Peyer's patch (tissue), 4 donors: ENCODE results near the gene HSPA13. TPM values are rescaled to one million over a fixed set of nuclear protein-coding genes. Genes with fewer than 3 reads are reported as not detected.

Source experiments
- DNase-seq, 3 donors: peaks; one replicate each; pipeline ENCODE4 v3.0.0-alpha.2; 2017 to 2019
- H3K27ac ChIP-seq, 4 donors: fragments of 200-600 bp; sonication (generic); one replicate each; pipeline ENCODE4 v1.5.1; 2016 to 2019
- H3K27me3 ChIP-seq, 2 donors: fragments of 200-600 bp; sonication (generic); one replicate each; pipeline ENCODE4 v1.5.1; 2019
- H3K36me3 ChIP-seq, 3 donors: fragments of 200-600 bp; sonication (generic); one replicate each; pipeline ENCODE4 v1.5.1; 2016 to 2019
- H3K4me1 ChIP-seq, 4 donors: fragments of 200-600 bp; sonication (generic); one replicate each; pipeline ENCODE4 v1.5.1; 2016 to 2019
- H3K4me3 ChIP-seq, 4 donors: fragments of 200-600 bp; sonication (generic); 1 replicate in 3 of 4; 2 replicates in 1 of 4; pipeline ENCODE4 v1.5.1; 2016 to 2019; ENCODE audit warnings: mild to moderate bottlenecking in 1 of 4
- H3K9me3 ChIP-seq, 4 donors: fragments of 200-600 bp; sonication (generic); one replicate each; pipeline ENCODE4 v1.5.1; 2016 to 2019; ENCODE audit warnings: mild to moderate bottlenecking in 1 of 4
- CTCF ChIP-seq, 6 experiments: fragments of 450-650 bp in 4 of 6; fragments of 200-600 bp in 2 of 6; sonication (generic) in 1 of 6; IDR thresholded peaks; one replicate each; pipeline ENCODE4 v1.5.1; 2017 to 2019; ENCODE audit warnings: antibody characterized with exemption in 6 of 6, mild to moderate bottlenecking in 3 of 6, moderate library complexity in 1 of 6
- POLR2A ChIP-seq, 2 donors: fragments of 450-650 bp; IDR thresholded peaks; one replicate each; pipeline ENCODE4 v1.5.1; 2017; ENCODE audit warnings: antibody characterized with exemption in 2 of 2, mild to moderate bottlenecking in 2 of 2, moderate library complexity in 2 of 2
- total RNA-seq, 4 donors: library from RNA; depleted of rRNA; stranded (reverse); fragments of >200 nt; gene quantifications; one replicate each; pipeline ENCODE4 v1.1.0, GENCODE V29; 2016

Gene HSPA13, protein sequence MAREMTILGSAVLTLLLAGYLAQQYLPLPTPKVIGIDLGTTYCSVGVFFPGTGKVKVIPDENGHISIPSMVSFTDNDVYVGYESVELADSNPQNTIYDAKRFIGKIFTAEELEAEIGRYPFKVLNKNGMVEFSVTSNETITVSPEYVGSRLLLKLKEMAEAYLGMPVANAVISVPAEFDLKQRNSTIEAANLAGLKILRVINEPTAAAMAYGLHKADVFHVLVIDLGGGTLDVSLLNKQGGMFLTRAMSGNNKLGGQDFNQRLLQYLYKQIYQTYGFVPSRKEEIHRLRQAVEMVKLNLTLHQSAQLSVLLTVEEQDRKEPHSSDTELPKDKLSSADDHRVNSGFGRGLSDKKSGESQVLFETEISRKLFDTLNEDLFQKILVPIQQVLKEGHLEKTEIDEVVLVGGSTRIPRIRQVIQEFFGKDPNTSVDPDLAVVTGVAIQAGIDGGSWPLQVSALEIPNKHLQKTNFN
- 1 to 10 TPM; 3.7 to 9.1 (median 6.0) TPM for total RNA-seq

DNA sequence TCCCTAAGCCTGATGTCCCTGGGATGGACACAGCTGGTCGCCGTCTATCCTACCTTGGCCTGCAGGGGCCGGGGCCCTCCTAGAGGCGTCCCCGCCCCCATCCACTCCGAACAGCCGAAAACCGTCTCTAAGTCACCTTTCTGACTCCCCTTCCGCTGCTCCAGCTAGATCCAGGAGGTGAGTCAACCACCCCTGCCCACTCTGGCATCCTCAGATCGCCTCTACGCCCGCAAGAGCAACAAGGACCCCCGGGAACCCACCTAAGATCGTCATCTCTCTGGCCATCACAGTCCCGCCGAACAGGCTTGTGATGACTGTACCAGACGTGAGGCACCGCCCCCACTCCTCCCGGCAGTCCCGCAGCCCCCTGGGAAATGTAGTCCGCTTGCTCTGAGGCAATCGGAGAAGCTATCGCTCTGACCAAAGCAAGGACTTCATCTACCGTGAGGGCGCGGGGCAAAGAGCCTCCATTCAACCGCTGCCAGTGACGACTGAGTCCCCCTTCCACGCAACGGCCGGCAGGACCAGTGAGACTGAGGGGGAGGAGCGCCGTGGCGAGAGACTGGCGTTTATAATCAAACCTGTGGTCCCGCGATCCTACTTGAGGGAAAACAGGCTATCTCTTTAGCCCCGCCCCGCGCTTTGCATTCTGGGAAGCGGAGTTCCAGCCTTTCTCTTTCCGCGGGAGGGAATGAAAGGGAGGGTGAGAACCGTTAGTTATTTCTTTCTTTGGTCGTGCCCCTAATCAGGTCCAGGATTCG is at the start of gene HSPA13:
HSPA13 (minus strand) TSS at position 312 of the 761 bp plus-strand sequence; CDS start at position 285, 27 bp downstream.
- H3K27ac ChIP-seq, result peak within 1 kb of the TSS; percentile 81 to 91 (median 87)
- H3K9me3 ChIP-seq, result no peaks in the 10 kb centered on the region
- DNase-seq, result peak; percentile 98 to 100 (median 99)
- no peak for TF ChIP-seq CTCF (IDR thresholded peaks at IDR 0.05)
- peak; percentile 46 to 69 for TF ChIP-seq POLR2A (IDR thresholded peaks at IDR 0.05)
- H3K27me3 ChIP-seq, result no peaks in the 10 kb centered on the region
- H3K4me1 ChIP-seq, result peaks cover 0 to 27% (median 6%) of the 10 kb centered on the region in 4 donors
- H3K4me3 ChIP-seq, result peak within 1 kb of the TSS; percentile 64 to 95 (median 68)
- peaks cover 0 to under 1% (median 0%) of the 10 kb centered on the region in 3 donors for H3K36me3 ChIP-seq

DNA sequence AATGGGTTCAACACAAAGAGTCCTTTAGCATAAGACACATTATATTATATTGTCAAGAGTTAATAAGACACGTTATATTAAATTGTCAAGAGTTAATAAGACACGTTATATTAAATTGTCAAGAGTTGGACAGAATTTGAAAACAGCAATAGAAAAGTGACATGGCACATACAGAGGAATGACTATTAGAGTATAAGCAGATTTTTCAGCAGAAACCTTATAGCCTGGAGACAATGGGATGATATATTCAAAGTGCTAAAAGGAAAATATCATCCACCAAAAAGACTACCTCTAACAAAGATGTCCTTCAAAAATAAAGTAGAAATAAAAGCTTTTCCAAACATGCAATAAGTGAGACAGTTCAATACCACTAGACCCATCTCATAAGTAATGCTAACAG is 36.0 kb upstream of the HSPA13 start:
- DNase-seq, result no peak
- no peaks in the 10 kb centered on the region for H3K4me1 ChIP-seq
- no peak overlapping the region for H3K27ac ChIP-seq
- H3K36me3 ChIP-seq, result no peaks in the 10 kb centered on the region
- H3K4me3 ChIP-seq, result no peak overlapping the region
- H3K9me3 ChIP-seq, result peaks cover 0 to 8% (median 3%) of the 10 kb centered on the region in 4 donors
- H3K27me3 ChIP-seq, result no peaks in the 10 kb centered on the region
- no peak for TF ChIP-seq POLR2A (IDR thresholded peaks at IDR 0.05)
- TF ChIP-seq CTCF (IDR thresholded peaks at IDR 0.05), result no peak

- peaks cover 0 to 8% (median 3%) of the 10 kb centered on the region in 4 donors for H3K9me3 ChIP-seq
- DNase-seq, result no peak
- H3K27ac ChIP-seq, result no peak overlapping the region
- TF ChIP-seq POLR2A (IDR thresholded peaks at IDR 0.05) (no peak), CTCF (IDR thresholded peaks at IDR 0.05) (no peak)
- no peak overlapping the region for H3K4me3 ChIP-seq
- H3K36me3 ChIP-seq, result no peaks in the 10 kb centered on the region
- no peaks in the 10 kb centered on the region for H3K4me1 ChIP-seq
- no peaks in the 10 kb centered on the region for H3K27me3 ChIP-seq
These were observed 32.1 kb upstream of the HSPA13 start for GRCh38 chr21:14414932-14415508.

- no peak for TF ChIP-seq CTCF (IDR thresholded peaks at IDR 0.05)
- no peak for TF ChIP-seq POLR2A (IDR thresholded peaks at IDR 0.05)
- Histone ChIP-seq H3K36me3 (no peaks in the 10 kb centered on the region), H3K27ac (no peak overlapping the region), H3K9me3 (no peaks in the 10 kb centered on the region), H3K4me1 (no peaks in the 10 kb centered on the region), H3K4me3 (no peak overlapping the region), H3K27me3 (no peaks in the 10 kb centered on the region)
- DNase-seq, result no peak
These were observed 23.0 kb upstream of the HSPA13 start for GRCh38 chr21:14405962-14406361.

- TF ChIP-seq CTCF (IDR thresholded peaks at IDR 0.05), result no peak
- Histone ChIP-seq H3K9me3 (no peaks in the 10 kb centered on the region), H3K27me3 (no peaks in the 10 kb centered on the region), H3K36me3 (no peaks in the 10 kb centered on the region), H3K27ac (no peak overlapping the region), H3K4me1 (no peaks in the 10 kb centered on the region), H3K4me3 (no peak overlapping the region)
- DNase-seq, result no peak
These were observed 22.3 kb upstream of the HSPA13 start for GRCh38 chr21:14405225-14405624.
